AG04450 (cell line): Measurements from ENCODE around the gene HK1. TPM values are rescaled to one million over a fixed set of nuclear protein-coding genes. Genes with fewer than 3 reads are reported as not detected.

ENCODE experiments used
- CTCF ChIA-PET: fragments of 300-600, 350-600 bp; formaldehyde crosslinking; extraction: SDS; loops from one replicate; lab custom pipeline; 2022; ENCODE audit warnings: antibody characterized with exemption, inconsistent platforms; lab: Charles Lee
- POLR2A ChIA-PET: fragments of 350-600 bp; formaldehyde crosslinking; extraction: SDS; loops from one replicate; lab custom pipeline; 2021; ENCODE audit warnings: antibody characterized with exemption, inconsistent platforms; lab: Yijun Ruan, JAX
- DNase-seq: peaks from one replicate; pipeline ENCODE4 v3.0.0-alpha.2; 2011; ENCODE audit warnings: low read depth, low spot score
- H3K27ac ChIP-seq: one replicate; pipeline ENCODE4 v1.5.1; 2012; ENCODE audit warnings: low read depth, low read length, control low read depth
- H3K27me3 ChIP-seq: one replicate; pipeline ENCODE4 v1.6.0; 2012; ENCODE audit warnings: low read length; ENCODE audit not compliant: control insufficient read depth, insufficient read depth
- H3K4me3 ChIP-seq: 2 replicates; pipeline ENCODE4 v1.5.1; 2011; ENCODE audit warnings: mild to moderate bottlenecking, low read depth, low read length, control low read depth
- H3K9me3 ChIP-seq: 2 replicates; pipeline ENCODE4 v1.5.1; 2012; ENCODE audit warnings: low read length; ENCODE audit not compliant: control insufficient read depth, insufficient read depth
- CTCF ChIP-seq: IDR thresholded peaks from 2 replicates; pipeline ENCODE4 v1.5.1; 2011; ENCODE audit warnings: low read depth, low read length, control low read depth, inconsistent platforms
- polyA plus RNA-seq: library from polyadenylated mRNA; depleted of rRNA; stranded (reverse); fragments of >200 nt; gene quantifications from 2 replicates; pipeline ENCODE4 v1.2.3, GENCODE V29; 2011

Gene HK1
- polyA plus RNA-seq, 1 experiment: 31.9 TPM

GRCh38 chr10:69348816-69349541 is 70.7 kb downstream of the HK1 start:
- CTCF ChIA-PET: interaction anchor here (1.2 to 1.8 kb wide), 2 partner anchors 16 to 110 kb away, joined by 4 to 6 read pairs; no protein-coding TSS in a partner anchor
- DNase-seq: peak; percentile 74
- H3K27ac ChIP-seq: peak overlapping the region; percentile 82
- H3K4me3 ChIP-seq: no peak overlapping the region
- H3K9me3 ChIP-seq: no peaks in the 10 kb centered on the region
- POLR2A ChIA-PET: interaction anchor here (0.7 kb wide), 1 partner anchor 12 kb away, joined by 3 read pairs; no protein-coding TSS in a partner anchor
- H3K27me3 ChIP-seq: no peaks in the 10 kb centered on the region
- no peak for TF ChIP-seq CTCF

- POLR2A ChIA-PET: interaction anchor here (0.5 kb wide), 1 partner anchor 85 kb away, joined by 4 read pairs; no protein-coding TSS in a partner anchor
- no peak for DNase-seq
- no peak for TF ChIP-seq CTCF
- CTCF ChIA-PET: interaction anchor here (1.2 to 1.8 kb wide), 2 partner anchors 16 to 111 kb away, joined by 4 to 6 read pairs; no protein-coding TSS in a partner anchor
- no peaks in the 10 kb centered on the region for H3K9me3 ChIP-seq
- H3K4me3 ChIP-seq: no peak overlapping the region
- H3K27me3 ChIP-seq: no peaks in the 10 kb centered on the region
- peak overlapping the region; percentile 82 for H3K27ac ChIP-seq
Observed at GRCh38 chr10:69349542-69349888, 71.2 kb downstream of the HK1 start.

- no peak for DNase-seq
- no peak overlapping the region for H3K4me3 ChIP-seq
- TF ChIP-seq CTCF: no peak
- ChIA-PET POLR2A (no interaction called here), CTCF (no interaction called here)
- no peak overlapping the region for H3K27ac ChIP-seq
- no peaks in the 10 kb centered on the region for H3K27me3 ChIP-seq
- no peaks in the 10 kb centered on the region for H3K9me3 ChIP-seq
Observed at GRCh38 chr10:69351589-69351988, 73.3 kb downstream of the HK1 start.

GRCh38 chr10:69352569-69353264 is 74.4 kb downstream of the HK1 start:
- Histone ChIP-seq H3K9me3 (no peaks in the 10 kb centered on the region), H3K27me3 (no peaks in the 10 kb centered on the region), H3K4me3 (no peak overlapping the region), H3K27ac (peak overlapping the region; percentile 73)
- CTCF ChIA-PET: no interaction called here
- TF ChIP-seq CTCF: no peak
- POLR2A ChIA-PET: no interaction called here
- DNase-seq: peak; percentile 26
